K562 (cell line): ENCODE data around the gene SLC38A10. TPM values are rescaled to one million over a fixed set of nuclear protein-coding genes. Genes with fewer than 3 reads are reported as not detected.

Experiments used
- ATAC-seq: fragments of 200-7000 bp; cut with Tn5 transposase; 3 replicates; pipeline ENCODE4 v1.9.1; 2020; ENCODE audit warnings: moderate library complexity
- BruUV-seq: library from RNA; stranded (reverse); fragments of 400-500 nt; replicated peaks from 2 replicates; lab custom pipeline; 2021; lab: Mats Ljungman, UMichigan
- CTCF ChIA-PET: fragments of 300-600 bp; formaldehyde crosslinking; extraction: SDS; loops from one replicate; lab custom pipeline; 2021; ENCODE audit warnings: low intra/inter-chr PET ratio; lab: Yijun Ruan, JAX
- POLR2A ChIA-PET: fragments of 300-600, 350-650 bp; sonication (Branson Sonifier 250); formaldehyde crosslinking; extraction: SDS; loops from one replicate; lab custom pipeline; 2021; ENCODE audit warnings: antibody characterized with exemption, inconsistent platforms; lab: Yijun Ruan, JAX
- DNase-seq, 4 experiments: peaks; one replicate each; pipeline versions ENCODE4 v3.0.0 to v3.0.0-alpha.2; 2011 to 2018; ENCODE audit warnings: low spot score in 3 of 4, mixed read lengths in 3 of 4; ENCODE audit errors: extremely low read depth in 1 of 4
- FAIRE-seq: peaks from 2 replicates; lab custom pipeline; 2011; peaks lifted over from hg19 to GRCh38; lab: Jason Lieb, UNC
- H2AFZ ChIP-seq: 2 replicates; pipeline ENCODE4 v1.6.0; 2011; ENCODE audit warnings: low read depth, low read length, control low read depth, inconsistent platforms
- H3K27ac ChIP-seq: fragments of 200-600 bp; 3 replicates; pipeline ENCODE4 v1.8.0; 2011; ENCODE audit warnings: low read depth, mild to moderate bottlenecking, control low read depth, inconsistent platforms, low read length, moderate library complexity, mixed read lengths; ENCODE audit errors: extremely low read depth
- H3K27me3 ChIP-seq, 2 experiments: fragments of 300-600 bp in 1 of 2; 2 replicates in 1 of 2; 3 replicates in 1 of 2; pipeline versions ENCODE4 v1.6.0 to v1.8.0; 2011; ENCODE audit warnings: inconsistent platforms in 2 of 2, low read length in 2 of 2, mild to moderate bottlenecking in 1 of 2, mixed read lengths in 1 of 2, moderate library complexity in 1 of 2; ENCODE audit not compliant: control insufficient read depth in 2 of 2, insufficient read depth in 2 of 2
- H3K36me3 ChIP-seq: fragments of 300-600 bp; 3 replicates; pipeline ENCODE4 v1.8.0; 2011; ENCODE audit warnings: mild to moderate bottlenecking, low read length, inconsistent platforms; ENCODE audit not compliant: control insufficient read depth, insufficient read depth
- H3K4me1 ChIP-seq, 2 experiments: fragments of 200-600 bp in 1 of 2; replicated peaks in 1 of 2; 2 replicates in 1 of 2; 3 replicates in 1 of 2; pipeline versions ENCODE4 v1.5.1 to v1.8.0; 2011; ENCODE audit warnings: inconsistent platforms in 2 of 2, low read length in 2 of 2, mild to moderate bottlenecking in 1 of 2, mixed read lengths in 1 of 2, moderate library complexity in 1 of 2; ENCODE audit not compliant: control insufficient read depth in 2 of 2, insufficient read depth in 2 of 2
- H3K4me2 ChIP-seq: 2 replicates; pipeline ENCODE4 v1.6.1; 2011; ENCODE audit warnings: low read length, control low read depth, inconsistent platforms, mixed read lengths; ENCODE audit not compliant: insufficient read depth
- H3K4me3 ChIP-seq: fragments of 200-600 bp; sonication (generic), shearing (Covaris generic); 2 replicates; pipeline ENCODE4 v1.5.1; 2016; ENCODE audit warnings: control low read depth, inconsistent platforms
- H3K79me2 ChIP-seq: fragments of 200-600 bp; 3 replicates; pipeline ENCODE4 v1.8.0; 2011; ENCODE audit warnings: low read length, inconsistent platforms; ENCODE audit not compliant: control insufficient read depth, insufficient read depth
- H3K9ac ChIP-seq, 2 experiments: 2 replicates each; pipeline versions ENCODE4 v1.6.0 to v1.6.1; 2011; ENCODE audit warnings: low read depth in 2 of 2, low read length in 2 of 2, control low read depth in 1 of 2, inconsistent platforms in 1 of 2, mild to moderate bottlenecking in 1 of 2, mixed read lengths in 1 of 2; ENCODE audit not compliant: insufficient read depth in 1 of 2
- H3K9me1 ChIP-seq: one replicate; pipeline ENCODE4 v1.6.0; 2011; ENCODE audit warnings: inconsistent platforms, mild to moderate bottlenecking, low read length, moderate library complexity; ENCODE audit not compliant: control insufficient read depth, insufficient read depth
- H3K9me3 ChIP-seq: replicated peaks from 2 replicates; pipeline ENCODE4 v1.5.1; 2011; ENCODE audit warnings: low read depth, low read length, inconsistent platforms; ENCODE audit not compliant: control insufficient read depth, insufficient read depth
- H4K20me1 ChIP-seq: replicated peaks from 2 replicates; pipeline ENCODE4 v1.6.1; 2011; ENCODE audit warnings: low read length, inconsistent platforms, mixed read lengths; ENCODE audit not compliant: control insufficient read depth, insufficient read depth
- ARHGAP35 ChIP-seq: fragments of 450-650 bp; IDR thresholded peaks from 2 replicates; pipeline ENCODE4 v1.6.1; 2018; ENCODE audit not compliant: partially characterized antibody
- ARID2 ChIP-seq: fragments of 450-650 bp; IDR thresholded peaks from 2 replicates; pipeline ENCODE4 v1.6.1; 2017; ENCODE audit warnings: antibody characterized with exemption, mild to moderate bottlenecking
- CREBBP ChIP-seq: IDR thresholded peaks from one replicate; pipeline ENCODE4 v1.6.1; 2012; ENCODE audit warnings: low read depth, mild to moderate bottlenecking, control low read depth, inconsistent platforms, low read length
- DMBX1 ChIP-seq: fragments of 250-450 bp; sonication (Bioruptor Pico); IDR thresholded peaks from 2 replicates; pipeline ENCODE4 v1.8.0; 2022; ENCODE audit warnings: inconsistent platforms, mild to moderate bottlenecking, moderate library complexity, borderline replicate concordance
- EGR1 ChIP-seq: fragments of 450-650 bp; conservative IDR thresholded peaks from 2 replicates; pipeline ENCODE4 v1.6.1; 2017; ENCODE audit warnings: mild to moderate bottlenecking
- HNRNPLL ChIP-seq: fragments of 200-400 bp; formaldehyde crosslinking; IDR thresholded peaks from 2 replicates; pipeline ENCODE4 v1.6.1; 2017; ENCODE audit warnings: low read length, low read depth, mild to moderate bottlenecking; ENCODE audit not compliant: poor library complexity, severe bottlenecking
- IRF2 ChIP-seq: sonication (generic); formaldehyde crosslinking; IDR thresholded peaks from 2 replicates; pipeline ENCODE4 v1.8.1; 2022; ENCODE audit warnings: mild to moderate bottlenecking, missing genetic modification reagents
- MAFG ChIP-seq: fragments of 450-650 bp; conservative IDR thresholded peaks from 2 replicates; pipeline ENCODE4 v1.6.1; 2016; ENCODE audit warnings: missing genetic modification characterization, missing compliant biosample characterization
- MYNN ChIP-seq, 2 experiments: sonication (generic); formaldehyde crosslinking in 1 of 2; IDR thresholded peaks; 2 replicates each; pipeline versions ENCODE4 v1.5.0 to v1.6.1; 2016 to 2020; ENCODE audit warnings: antibody characterized with exemption in 1 of 2, missing genetic modification reagents in 1 of 2
- OTX1 ChIP-seq: fragments of 450-650 bp; formaldehyde crosslinking; IDR thresholded peaks from 2 replicates; pipeline ENCODE4 v1.4.0; 2022; ENCODE audit warnings: mild to moderate bottlenecking
- PHF20 ChIP-seq: fragments of 450-650 bp; IDR thresholded peaks from 2 replicates; pipeline ENCODE4 v1.6.1; 2018; ENCODE audit not compliant: partially characterized antibody
- POLR2B ChIP-seq: fragments of 450-650 bp; IDR thresholded peaks from 2 replicates; pipeline ENCODE4 v1.6.1; 2018; ENCODE audit warnings: low read depth; ENCODE audit not compliant: partially characterized antibody
- POLR2G ChIP-seq: fragments of 200-400 bp; formaldehyde crosslinking; IDR thresholded peaks from 2 replicates; pipeline ENCODE4 v1.6.1; 2017; ENCODE audit warnings: low read depth, mild to moderate bottlenecking, antibody characterized with exemption, low read length, moderate library complexity
- RNF2 ChIP-seq: sonication (generic); IDR thresholded peaks from 2 replicates; pipeline ENCODE4 v1.6.1; 2016
- SRSF7 ChIP-seq: fragments of 200-400 bp; formaldehyde crosslinking; optimal IDR thresholded peaks from 2 replicates; pipeline ENCODE3; 2017; ENCODE audit warnings: mild to moderate bottlenecking, low read depth, low read length
- SUPT5H ChIP-seq: fragments of 450-650 bp; IDR thresholded peaks from 2 replicates; pipeline ENCODE4 v1.6.1; 2016
- XRCC4 ChIP-seq: IDR thresholded peaks from one replicate; pipeline ENCODE4 v1.6.1; 2011; ENCODE audit not compliant: insufficient read depth, insufficient read length; ENCODE audit errors: extremely low read depth
- ZNF644 ChIP-seq: fragments of 200-800 bp; sonication (Bioruptor generic); IDR thresholded peaks from 2 replicates; pipeline ENCODE4 v1.6.1; 2016; ENCODE audit warnings: low read depth, missing genetic modification characterization, missing compliant biosample characterization
- WGBS: fragments of 100-300 bp; shearing (Covaris generic); methylation state at CpG from one replicate; pipeline ENCODE4 v1.1.6; 2016; ENCODE audit warnings: low coverage, mixed read lengths; ENCODE audit not compliant: insufficient coverage; ENCODE audit errors: missing lambda C conversion rate; 5-methylcytosine and 5-hydroxymethylcytosine counted together
- in situ Hi-C: fragments of 300-500 bp; cut with MboI; formaldehyde crosslinking; loops from 4 replicates; pipeline ENCODE4 v1.15.0; 2018; ENCODE audit warnings: inconsistent platforms, mixed read lengths
- intact Hi-C: fragments of 100-400 bp; cut with micrococcal nuclease; formaldehyde crosslinking; loops from 2 replicates; pipeline ENCODE4 v1.14.2; 2022
- polyA plus RNA-seq, 8 experiments: library from polyadenylated mRNA; depleted of rRNA in 4 of 8; stranded (reverse) in 5 of 8; unstranded in 3 of 8; fragments of >200 nt; fragmentation: Nextera tagmentation in 2 of 8; fragmentation: Illumina TruSeq in 1 of 8; extraction: Ambion mirVana in 2 of 8; extraction: Trizol in 1 of 8; gene quantifications; 2 replicates each; pipeline versions ENCODE4 v1.2.1 to v1.2.3, GENCODE V29; 2011 to 2014; ENCODE audit warnings: inconsistent platforms in 1 of 8, missing spikeins in 1 of 8
- total RNA-seq, 7 experiments: library from RNA; depleted of rRNA in 6 of 7; stranded (reverse); fragments of >200 nt in 6 of 7; fragmentation: Illumina TruSeq in 2 of 7; extraction: Trizol in 2 of 7; gene quantifications; 2 replicates each; pipeline versions ENCODE4 v1.2.1 to v1.2.3, GENCODE V29; 2011 to 2021; ENCODE audit warnings: low replicate concordance in 1 of 7
- TF ChIP-seq, protein P1 (sequence below): fragments of 250-450 bp; sonication (Bioruptor Pico); IDR thresholded peaks from 2 replicates; pipeline ENCODE4 v1.5.0; 2021
- TF ChIP-seq, protein P2 (sequence below): sonication (generic); formaldehyde crosslinking; IDR thresholded peaks from 2 replicates; pipeline ENCODE4 v1.8.0; 2023; ENCODE audit warnings: mild to moderate bottlenecking, missing genetic modification reagents

SLC38A10 gene
- total and polyA plus RNA-seq, 9 of the 15 experiments (the other 6 are each of a cell fraction or from before 2014, with no cell fraction given), result 0.45 to 54.2 (median 13.8) TPM

GRCh38 chr17:81300586-81301155 is 5.6 kb upstream of the SLC38A10 start:
- POLR2A ChIA-PET, result no interaction called here
- Histone ChIP-seq H3K27me3 (no peaks in the 10 kb centered on the region), H3K4me3 (no peak overlapping the region), H3K9me1 (no peaks in the 10 kb centered on the region), H3K9me3 (no peaks in the 10 kb centered on the region), H3K79me2 (peaks cover 3% of the 10 kb centered on the region; the same call in 2 of the 3 replicates), H3K9ac (no peak overlapping the region), H3K4me2 (no peak overlapping the region), H3K27ac (no peak overlapping the region), H2AFZ (no peak overlapping the region), H3K4me1 (peaks cover 3 to 55% of the 10 kb centered on the region in 2 experiments; a peak in 4 of 5 replicates), H3K36me3 (no peaks in the 10 kb centered on the region), H4K20me1 (no peaks in the 10 kb centered on the region)
- ATAC-seq (no peak), FAIRE-seq (peak; percentile 76), DNase-seq (no peak)
- in situ Hi-C loops, result no loop called here
- 71% methylated on average over 16 of the region's 19 CpGs for WGBS
- intact Hi-C loops, result no loop called here
- CTCF ChIA-PET, result no interaction called here
- TF ChIP-seq IRF2 (CRISPR knock-in tag) (no peak), ARID2 (no peak), MYNN (IDR thresholded peaks at IDR 0.05) (peak; percentile 40; the same call in 1 of the 2 replicates), MYNN (CRISPR knock-in tag; IDR thresholded peaks at IDR 0.05) (no peak), RNF2 (no peak), CREBBP (no peak), PHF20 (peak; percentile 32), SUPT5H (peak; percentile 41; the same call in 1 of the 2 replicates), OTX1 (CRISPR knock-in tag) (0 out of 2 replicates have a peak, but pooled peaks have one; percentile 68), XRCC4 (no peak), MAFG (tag) (no peak), EGR1 (peak; percentile 83), SRSF7 (no peak), DMBX1 (CRISPR knock-in tag) (no peak), POLR2B (peak; percentile 44), HNRNPLL (peak; percentile 34), POLR2G (peak; percentile 23), ZNF644 (tag) (no peak), ARHGAP35 (peak; percentile 36)
- TF ChIP-seq, protein P1, sequence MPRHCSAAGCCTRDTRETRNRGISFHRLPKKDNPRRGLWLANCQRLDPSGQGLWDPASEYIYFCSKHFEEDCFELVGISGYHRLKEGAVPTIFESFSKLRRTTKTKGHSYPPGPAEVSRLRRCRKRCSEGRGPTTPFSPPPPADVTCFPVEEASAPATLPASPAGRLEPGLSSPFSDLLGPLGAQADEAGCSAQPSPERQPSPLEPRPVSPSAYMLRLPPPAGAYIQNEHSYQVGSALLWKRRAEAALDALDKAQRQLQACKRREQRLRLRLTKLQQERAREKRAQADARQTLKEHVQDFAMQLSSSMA, result no peak
- TF ChIP-seq, protein P2, sequence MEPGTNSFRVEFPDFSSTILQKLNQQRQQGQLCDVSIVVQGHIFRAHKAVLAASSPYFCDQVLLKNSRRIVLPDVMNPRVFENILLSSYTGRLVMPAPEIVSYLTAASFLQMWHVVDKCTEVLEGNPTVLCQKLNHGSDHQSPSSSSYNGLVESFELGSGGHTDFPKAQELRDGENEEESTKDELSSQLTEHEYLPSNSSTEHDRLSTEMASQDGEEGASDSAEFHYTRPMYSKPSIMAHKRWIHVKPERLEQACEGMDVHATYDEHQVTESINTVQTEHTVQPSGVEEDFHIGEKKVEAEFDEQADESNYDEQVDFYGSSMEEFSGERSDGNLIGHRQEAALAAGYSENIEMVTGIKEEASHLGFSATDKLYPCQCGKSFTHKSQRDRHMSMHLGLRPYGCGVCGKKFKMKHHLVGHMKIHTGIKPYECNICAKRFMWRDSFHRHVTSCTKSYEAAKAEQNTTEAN, result peak; percentile 89
- no TSS peak for BruUV-seq
